HG03575 (cell line): ENCODE data around the gene KCNMB4.

ENCODE experiments used
- ATAC-seq: cut with Tn5 transposase; IDR thresholded peaks from one replicate; pipeline ENCODE4 v1.9.1; 2021; ENCODE audit not compliant: unreplicated experiment, insufficient number of reproducible peaks, low FRiP score; ENCODE audit errors: extremely low read depth

KCNMB4 gene, protein sequence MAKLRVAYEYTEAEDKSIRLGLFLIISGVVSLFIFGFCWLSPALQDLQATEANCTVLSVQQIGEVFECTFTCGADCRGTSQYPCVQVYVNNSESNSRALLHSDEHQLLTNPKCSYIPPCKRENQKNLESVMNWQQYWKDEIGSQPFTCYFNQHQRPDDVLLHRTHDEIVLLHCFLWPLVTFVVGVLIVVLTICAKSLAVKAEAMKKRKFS

DNA sequence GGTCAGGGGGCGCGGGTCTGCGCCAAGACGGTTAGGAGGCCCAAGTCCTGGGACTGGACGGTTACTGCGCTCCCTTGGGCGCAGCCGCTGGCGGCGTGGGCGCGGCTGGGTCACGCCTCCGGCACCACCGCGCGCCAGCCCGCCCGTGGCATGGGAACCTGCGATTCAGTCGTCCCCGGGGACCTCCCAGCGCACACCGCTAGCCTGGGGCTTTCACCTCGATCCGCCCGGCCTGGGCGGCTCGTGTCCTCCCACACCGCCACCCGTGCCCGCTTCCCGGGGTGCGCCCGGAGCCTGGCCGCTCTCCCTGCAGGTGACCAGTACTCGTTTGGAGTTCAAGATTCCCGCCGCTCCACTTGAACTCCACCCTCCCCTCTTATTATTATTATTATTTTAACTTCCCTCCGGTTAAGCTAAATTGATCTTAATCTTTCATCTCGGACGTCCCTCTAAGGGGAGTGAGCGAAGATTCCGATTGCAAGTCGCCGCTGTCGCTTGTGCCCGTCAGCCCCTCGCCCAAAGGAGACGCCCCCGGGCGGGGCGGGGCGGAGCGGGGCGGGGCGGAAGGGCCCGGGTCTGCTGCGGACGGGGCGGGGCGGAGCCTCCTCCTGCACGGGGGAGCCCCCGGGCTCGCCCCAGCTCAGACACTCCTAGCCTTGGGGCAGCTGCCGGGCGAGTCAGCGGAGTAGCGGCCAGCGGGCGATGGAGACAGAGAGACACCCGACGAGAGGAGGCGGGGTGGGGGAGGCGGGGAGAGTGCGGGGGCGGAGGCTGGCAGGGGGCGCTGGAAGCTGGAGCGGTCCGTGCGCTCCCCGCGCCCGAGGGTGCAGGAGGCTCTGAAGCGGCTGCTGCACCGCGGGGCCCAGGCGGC, at the start of gene KCNMB4:
TSS of gene KCNMB4 (plus strand) at position 643 of the 871 bp plus-strand sequence. CDS start 445 bp downstream, outside the sequence.
- peak; percentile 32 for ATAC-seq

DNA sequence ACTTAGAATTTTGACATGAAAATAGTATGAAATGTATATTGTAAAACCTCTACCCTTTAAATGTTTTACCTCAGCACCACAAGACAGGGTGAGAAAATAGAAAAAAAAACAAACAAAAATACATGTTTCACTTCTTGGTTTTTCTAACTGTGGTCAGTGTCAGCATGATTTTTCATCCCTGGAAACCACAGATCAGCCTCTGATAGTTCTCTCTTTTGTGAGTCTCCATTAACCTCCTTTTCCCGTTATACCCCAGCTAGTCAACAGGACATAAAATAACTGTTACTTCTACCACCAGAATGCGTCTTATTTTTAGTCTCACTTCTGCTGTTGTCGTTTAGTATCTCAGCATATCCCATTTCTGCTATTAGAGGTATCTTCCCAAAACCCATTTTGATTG, 48.3 kb upstream of the KCNMB4 start:
- ATAC-seq = peak; percentile 95

DNA sequence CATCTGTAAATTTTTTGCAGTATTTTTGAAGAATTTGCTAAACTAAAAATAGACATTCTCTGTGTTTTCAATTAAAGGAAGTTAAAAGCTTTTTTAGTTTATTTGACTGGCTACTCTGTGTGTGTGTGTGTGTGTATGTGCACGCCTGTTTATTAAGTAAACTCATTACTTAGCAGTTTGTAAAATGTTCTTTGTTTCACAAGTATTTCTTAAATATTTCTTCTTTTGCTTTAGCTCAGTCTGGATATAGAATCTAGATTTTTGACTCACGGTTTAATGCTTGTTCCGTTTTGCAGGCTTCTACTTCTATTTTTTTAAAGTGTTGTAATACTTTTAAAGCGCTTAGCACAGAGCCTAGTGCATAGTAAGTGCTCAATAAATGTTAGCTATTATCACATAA, 46.5 kb upstream of the KCNMB4 start:
- ATAC-seq = no peak

DNA sequence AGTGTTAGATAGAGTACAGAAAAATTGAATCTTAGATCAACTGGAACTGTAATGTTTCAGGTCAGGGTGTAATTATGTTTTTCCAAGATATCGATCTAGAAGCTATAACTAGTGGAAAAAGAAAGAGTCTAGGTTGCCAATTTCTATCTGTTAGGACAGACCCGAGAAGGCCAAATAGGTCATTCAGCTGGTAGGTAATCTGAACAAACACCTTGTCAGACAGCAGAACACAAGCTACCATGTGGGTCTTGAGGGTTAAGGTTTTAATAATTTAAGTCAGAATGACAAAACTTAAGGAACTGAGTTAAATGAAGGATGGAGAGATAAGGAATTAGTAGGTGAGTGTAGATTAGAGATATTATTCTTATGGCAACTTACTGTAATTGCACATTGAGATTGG, 44.9 kb upstream of the KCNMB4 start:
- no peak for ATAC-seq

DNA sequence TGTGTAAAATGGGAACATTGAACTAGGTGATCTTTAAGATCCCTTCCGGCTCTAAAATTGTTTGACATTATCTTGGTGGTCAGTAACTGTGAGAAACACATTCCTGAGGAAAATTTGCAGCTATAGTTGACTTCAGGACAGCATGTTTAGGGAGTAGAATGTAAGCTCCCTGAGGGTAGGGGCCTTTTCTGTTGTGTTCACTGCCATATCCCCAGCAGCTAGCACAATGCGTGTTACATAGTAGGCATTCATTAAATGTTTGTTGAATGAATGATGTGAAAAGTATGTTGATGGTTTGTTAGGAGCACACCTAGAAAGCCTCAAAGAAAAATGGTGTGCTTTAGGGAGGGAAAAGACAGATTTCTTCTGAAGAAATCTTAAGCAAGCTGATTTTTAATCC, 38.5 kb upstream of the KCNMB4 start:
- ATAC-seq = no peak

DNA sequence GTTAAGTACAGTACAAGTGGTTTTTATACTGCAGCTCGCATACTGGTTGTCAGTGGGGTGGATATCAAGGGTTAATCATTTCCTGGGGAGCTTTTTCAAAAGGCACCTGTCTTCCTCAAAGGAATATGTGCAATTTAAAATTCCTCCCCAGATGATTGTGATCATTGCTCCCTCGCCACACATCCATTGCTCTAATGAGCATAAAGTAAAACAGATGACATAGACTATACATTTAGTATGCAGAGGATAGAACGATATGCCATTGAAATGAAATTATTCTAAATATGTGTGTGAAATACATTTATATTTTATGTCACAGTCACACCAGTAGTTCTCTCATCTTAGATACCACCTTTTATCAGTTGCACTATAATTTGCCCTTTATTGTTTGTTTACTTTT, 36.4 kb upstream of the KCNMB4 start:
- no peak for ATAC-seq

DNA sequence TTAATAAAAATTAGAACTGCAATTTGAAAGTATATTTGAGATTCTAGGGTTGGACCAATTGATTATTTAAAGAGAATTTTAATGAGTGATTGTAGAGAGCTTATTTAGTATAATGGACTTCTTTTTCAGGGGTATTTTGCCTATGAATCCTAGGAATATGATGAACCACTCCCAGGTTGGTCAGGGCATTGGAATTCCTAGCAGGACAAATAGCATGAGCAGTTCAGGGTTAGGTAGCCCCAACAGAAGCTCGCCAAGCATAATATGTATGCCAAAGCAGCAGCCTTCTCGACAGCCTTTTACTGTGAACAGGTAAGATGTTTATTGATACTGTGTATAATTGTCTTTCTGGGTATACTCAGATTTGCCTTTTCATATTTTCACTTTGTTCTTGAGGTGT, 35.9 kb upstream of the KCNMB4 start:
- no peak for ATAC-seq

DNA sequence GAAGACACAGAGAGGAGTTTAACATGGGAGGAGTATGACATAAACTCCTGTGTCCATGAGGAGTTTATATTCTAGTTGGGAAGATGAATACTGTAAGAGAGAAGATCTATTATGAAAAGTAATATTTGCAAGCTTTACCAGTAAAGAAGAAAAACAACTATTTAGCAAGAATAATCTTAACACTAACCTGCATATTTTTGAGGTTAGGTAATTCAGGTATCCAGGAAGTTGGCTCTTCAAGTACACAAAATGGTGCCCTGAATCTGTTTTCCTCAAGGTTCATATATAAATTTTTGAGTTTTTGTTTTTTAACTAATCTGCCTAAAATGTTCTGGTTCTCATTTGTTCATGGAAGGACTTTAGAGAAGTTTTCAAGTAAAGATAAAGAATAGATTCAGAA, 33.9 kb upstream of the KCNMB4 start:
- no peak for ATAC-seq

DNA sequence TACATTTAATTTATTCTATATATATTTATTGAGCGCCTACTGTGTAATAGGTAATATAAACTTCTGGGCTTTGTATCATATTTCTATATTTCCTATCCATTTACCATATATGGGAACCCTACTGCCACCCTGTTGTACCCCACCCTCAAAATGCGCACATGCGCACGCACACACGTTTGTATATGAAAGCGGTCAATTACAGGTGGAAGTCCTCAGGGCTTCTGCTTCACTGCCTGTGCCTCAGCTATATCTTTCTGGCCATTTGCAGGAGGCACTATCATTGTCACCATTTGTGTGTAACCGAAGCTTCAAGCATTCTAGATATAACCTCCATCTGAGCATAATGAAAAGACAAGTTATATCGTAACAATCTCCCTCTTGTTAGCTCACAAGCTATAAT, 31.3 kb upstream of the KCNMB4 start:
- no peak for ATAC-seq

DNA sequence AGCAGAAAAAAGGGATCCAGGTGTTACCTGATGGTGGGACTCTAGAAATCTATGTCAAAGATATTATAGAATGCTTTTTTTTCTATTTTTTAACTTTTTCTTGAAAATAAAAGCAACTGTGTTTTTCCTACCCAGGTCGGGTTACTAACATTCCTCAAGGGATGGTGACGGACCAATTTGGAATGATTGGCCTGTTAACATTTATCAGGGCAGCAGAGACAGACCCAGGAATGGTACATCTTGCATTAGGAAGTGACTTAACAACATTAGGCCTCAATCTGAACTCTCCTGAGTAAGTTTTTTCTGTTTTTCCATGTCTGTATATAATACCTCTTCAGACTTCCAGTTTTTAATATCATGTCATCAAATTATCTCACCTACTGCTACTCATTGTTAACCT, 27.6 kb upstream of the KCNMB4 start:
- no peak for ATAC-seq

DNA sequence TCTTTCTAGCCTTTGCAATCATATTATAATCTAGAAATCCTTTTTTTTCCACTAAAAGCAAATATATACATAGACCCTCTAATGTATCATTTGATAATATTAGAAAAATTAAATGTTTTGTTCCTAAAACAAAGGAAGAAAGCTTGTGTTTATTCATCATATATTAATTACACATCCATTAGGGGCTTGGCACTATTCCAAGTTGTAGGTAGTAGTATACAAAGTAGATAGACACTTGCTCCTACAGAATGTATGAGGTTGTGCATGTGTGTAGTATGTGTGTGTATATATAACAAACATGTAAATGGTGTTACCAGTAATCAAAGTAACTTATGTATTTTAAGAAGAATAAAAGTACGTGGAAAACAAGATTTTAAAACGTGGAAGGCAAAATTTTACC, 15.0 kb upstream of the KCNMB4 start:
- no peak for ATAC-seq

DNA sequence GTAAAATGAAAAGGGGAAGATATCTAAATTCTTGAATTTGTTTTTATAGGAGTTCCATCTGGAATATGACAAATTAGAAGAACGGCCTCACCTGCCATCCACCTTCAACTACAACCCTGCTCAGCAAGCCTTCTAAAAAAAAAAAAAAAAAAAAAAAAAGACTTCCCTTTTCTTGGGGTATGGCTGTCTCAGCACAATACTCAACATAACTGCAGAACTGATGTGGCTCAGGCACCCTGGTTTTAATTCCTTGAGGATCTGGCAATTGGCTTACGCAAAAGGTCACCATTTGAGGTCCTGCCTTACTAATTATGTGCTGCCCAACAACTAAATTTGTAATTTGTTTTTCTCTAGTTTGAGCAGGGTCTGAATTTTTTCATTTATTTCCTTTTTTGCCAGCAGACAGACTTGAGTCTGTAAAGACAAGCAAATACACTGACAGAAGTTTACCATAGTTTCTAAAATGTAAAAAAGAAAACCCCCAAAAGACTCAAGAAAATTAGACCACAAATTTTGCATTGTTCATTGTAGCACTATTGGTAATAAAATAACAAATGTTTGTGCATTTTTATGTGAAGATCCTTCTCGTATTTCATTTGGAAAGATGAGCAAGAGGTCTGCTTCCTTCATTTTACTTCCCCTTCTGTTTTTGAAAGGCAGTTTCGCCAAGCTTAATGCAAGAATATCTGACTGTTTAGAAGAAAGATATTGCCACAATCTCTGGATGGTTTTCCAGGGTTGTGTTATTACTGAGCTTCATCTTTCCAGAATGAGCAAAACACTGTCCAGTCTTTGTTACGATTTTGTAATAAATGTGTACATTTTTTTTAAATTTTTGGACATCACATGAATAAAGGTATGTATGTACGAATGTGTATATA, 12.1 kb upstream of the KCNMB4 start:
- ATAC-seq = no peak

DNA sequence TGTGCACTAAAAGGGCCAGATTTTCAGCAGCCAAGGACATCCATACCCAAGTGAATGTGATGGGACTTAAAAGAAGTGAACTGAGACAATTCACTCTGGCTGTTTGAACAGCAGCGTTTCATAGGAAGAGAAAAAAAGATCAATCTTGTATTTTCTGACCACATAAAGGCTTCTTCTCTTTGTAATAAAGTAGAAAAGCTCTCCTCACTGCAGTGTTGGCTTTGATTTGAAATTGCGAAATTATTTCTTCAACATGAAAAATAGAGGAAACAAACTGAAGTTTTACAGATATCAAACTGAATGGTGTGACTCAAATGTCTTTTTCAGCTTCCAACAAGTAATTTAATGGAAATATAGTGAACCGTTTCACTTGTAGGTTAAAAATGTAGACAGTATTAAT, 11.3 kb upstream of the KCNMB4 start:
- no peak for ATAC-seq

DNA sequence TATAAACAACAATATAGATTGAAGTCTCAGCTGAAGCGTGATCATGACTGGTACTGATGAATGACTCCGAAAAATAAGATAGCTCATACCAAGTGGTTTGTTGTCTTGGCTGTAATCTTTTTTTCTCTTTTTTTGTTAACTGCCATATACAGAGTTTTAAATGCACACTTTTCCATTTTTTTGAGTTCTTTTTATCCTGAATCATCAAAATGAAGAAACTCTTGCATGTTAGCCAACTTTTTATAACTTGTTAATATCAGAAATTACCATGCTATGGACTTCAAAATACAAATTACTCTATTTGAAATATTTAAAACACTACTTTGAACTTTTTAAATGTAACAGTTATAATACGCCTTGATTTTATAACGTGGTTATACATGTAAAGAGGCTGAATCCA, 10.1 kb upstream of the KCNMB4 start:
- ATAC-seq = no peak

DNA sequence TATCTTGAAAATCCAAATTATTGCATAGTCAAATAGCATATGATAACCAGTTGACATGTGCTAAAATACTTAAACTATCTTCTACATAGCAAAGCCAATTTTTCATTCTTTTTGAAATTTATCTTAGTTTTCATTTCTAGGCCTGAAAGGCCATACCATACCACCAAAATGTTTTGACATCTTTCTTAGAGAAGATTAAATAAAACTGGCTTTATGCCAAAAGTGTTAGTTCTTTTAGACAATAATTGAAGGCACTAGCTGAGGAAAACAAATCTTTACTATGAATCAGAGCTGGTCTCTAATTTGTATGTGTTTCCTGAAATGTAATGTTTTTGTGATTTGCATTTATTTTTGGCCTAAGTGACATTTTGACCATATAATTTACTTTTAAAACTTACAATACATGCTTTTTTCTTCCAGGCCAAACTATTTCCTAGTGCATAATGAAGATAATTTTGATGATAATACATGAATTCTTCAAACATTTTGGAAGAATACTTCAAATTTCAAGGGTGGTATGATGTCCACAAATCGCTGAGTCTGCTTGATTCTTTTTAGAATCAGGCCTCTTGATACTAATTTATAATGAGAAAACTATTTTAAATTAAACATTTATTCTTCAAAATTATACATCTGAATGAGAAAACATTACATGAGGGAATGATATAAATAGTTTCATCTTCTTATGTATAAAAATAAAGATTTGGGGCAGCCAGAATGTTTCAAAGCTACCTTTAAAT, 6.5 kb upstream of the KCNMB4 start:
- no peak for ATAC-seq

DNA sequence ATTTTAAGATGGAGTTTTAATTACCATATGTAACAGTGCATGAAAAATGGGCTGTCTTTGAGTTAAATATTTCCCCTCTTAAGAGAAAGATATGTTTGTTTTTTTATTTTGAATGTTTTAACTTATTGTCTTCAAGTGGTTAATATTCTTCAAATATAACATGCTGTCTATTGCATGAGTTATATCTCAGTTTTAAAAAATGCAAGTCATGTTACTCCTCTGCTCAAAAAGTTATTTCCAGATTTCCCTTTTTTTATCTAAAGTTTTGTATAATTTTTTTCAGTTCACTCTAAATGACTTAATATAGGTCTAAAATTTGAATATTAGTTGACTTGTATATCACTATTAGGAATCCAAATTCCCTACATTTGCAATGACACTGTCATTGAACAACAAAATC, 5.9 kb upstream of the KCNMB4 start:
- no peak for ATAC-seq

DNA sequence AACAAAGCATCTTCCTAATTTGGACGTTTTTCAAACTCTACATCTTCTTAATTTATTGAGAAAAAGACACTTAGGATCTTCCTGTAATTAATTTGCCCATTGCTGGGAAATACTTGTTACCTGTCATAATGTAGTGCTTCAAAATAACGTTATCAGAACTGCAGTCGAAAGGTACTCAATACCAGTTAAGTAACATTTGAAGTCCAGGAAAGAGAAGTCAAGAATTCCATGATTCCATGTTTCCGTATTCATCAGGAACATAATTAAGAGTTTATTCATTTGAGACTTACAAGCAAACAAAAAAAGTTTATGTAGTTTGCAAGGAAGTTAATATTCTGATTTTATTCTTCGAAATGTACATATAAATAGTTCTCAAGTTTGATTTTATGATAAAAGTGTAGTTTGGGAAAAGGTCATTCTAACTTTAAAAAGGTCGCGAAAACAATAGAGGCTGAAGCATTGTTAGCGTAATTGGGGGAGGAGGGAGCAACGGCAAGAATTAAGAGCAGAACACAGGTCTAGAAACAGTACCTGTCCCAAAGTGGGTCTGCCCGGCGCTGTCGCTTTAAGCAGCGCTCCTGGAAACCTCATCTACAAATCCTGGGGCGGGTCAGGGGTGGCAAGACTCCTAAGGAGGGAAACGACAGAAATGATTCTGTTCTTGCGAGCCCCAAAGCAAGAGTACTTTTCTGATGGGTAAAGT, 1.2 kb upstream of the KCNMB4 start:
- ATAC-seq = no peak

DNA sequence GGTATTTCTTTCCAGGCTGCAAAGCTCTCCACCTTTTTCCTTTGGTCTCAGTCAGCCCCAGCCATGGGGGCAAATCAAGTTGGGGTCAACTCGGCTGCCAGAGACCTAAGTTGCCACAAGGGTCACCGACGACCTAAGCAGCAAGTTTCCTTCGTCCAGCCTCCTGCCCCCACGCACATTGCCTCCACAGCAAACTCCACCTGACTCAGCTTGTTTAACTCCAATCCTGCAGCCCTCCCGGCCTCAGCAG, 767 bp upstream of the KCNMB4 start:
- no peak for ATAC-seq
